HG02938 (cell line): ENCODE measurements around the gene TGM5.
A peak's percentile ranks its signal among the peaks of the same experiment; 100 is the strongest.
"Not testable (repeated sequence)": the region's sequence is repeated elsewhere in the genome, so short reads cannot be mapped to it uniquely, and the experiment has no call there.

Experiments
- ATAC-seq: cut with Tn5 transposase; IDR thresholded peaks from one replicate; pipeline ENCODE4 v1.9.1; 2021; ENCODE audit warnings: mild to moderate bottlenecking, moderate library complexity; ENCODE audit not compliant: unreplicated experiment

The TGM5 gene

GRCh38 chr15:43275740-43276562 lies 9.2 kb upstream of the TGM5 start:
- ATAC-seq, result no peak

- no peak for ATAC-seq
Measured at GRCh38 chr15:43274136-43274535, 7.4 kb upstream of the TGM5 start.

- no peak for ATAC-seq
Measured at GRCh38 chr15:43273243-43273642, 6.5 kb upstream of the TGM5 start.

- not testable (repeated sequence) for ATAC-seq
Measured at GRCh38 chr15:43271908-43272307, 5.2 kb upstream of the TGM5 start.

GRCh38 chr15:43270676-43271306 lies 4.1 kb upstream of the TGM5 start:
- no peak for ATAC-seq

GRCh38 chr15:43270113-43270665 lies 3.5 kb upstream of the TGM5 start:
- no peak for ATAC-seq

GRCh38 chr15:43268111-43269105 lies 1.7 kb upstream of the TGM5 start:
- ATAC-seq, result no peak

GRCh38 chr15:43267439-43267838 lies 711 bp upstream of the TGM5 start:
- no peak for ATAC-seq

GRCh38 chr15:43266386-43266785 lies 342 bp downstream of the TGM5 start:
- ATAC-seq, result no peak

GRCh38 chr15:43260011-43260615 lies 6.6 kb downstream of the TGM5 start:
- ATAC-seq, result no peak

GRCh38 chr15:43258781-43259180 lies 7.9 kb downstream of the TGM5 start:
- ATAC-seq, result no peak

- no peak for ATAC-seq
Measured at GRCh38 chr15:43256341-43256740, 10.4 kb downstream of the TGM5 start.

GRCh38 chr15:43255376-43255775 lies 11.4 kb downstream of the TGM5 start:
- ATAC-seq, result no peak

GRCh38 chr15:43253431-43254403 lies 13.0 kb downstream of the TGM5 start:
- ATAC-seq, result peak; percentile 40

- ATAC-seq, result no peak
Measured at GRCh38 chr15:43251871-43252250, 14.9 kb downstream of the TGM5 start.

- no peak for ATAC-seq
Measured at GRCh38 chr15:43251185-43251870, 15.4 kb downstream of the TGM5 start.

GRCh38 chr15:43250785-43251184 lies 15.9 kb downstream of the TGM5 start:
- no peak for ATAC-seq

GRCh38 chr15:43249699-43250203 lies 17.0 kb downstream of the TGM5 start:
- ATAC-seq, result peak; percentile 54

GRCh38 chr15:43249236-43249635 lies 17.5 kb downstream of the TGM5 start:
- no peak for ATAC-seq
